Dedifferentiated amniotic fluid mesenchymal stem cell (primary cell): Measurements from ENCODE around the gene GID8.

Source experiments
- DNase-seq: peaks from one replicate; pipeline ENCODE4 v3.0.0-alpha.2; 2016; ENCODE audit errors: extremely low spot score

The GID8 gene

DNA sequence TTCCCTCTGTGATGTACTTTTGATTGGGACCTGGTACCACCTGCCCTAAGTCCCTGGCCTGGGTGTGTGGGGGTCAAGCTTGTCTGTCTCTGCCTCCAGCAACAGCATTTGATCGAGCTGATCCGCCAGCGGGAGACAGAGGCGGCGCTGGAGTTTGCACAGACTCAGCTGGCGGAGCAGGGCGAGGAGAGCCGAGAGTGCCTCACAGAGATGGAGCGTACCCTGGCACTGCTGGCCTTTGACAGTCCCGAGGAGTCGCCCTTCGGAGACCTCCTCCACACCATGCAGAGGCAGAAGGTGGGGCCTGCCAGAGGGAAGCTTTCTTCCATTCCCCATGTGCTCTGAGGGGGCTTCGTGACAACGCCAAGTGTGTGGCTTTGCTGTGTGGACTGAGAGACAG, 5.4 kb downstream of the GID8 start:
- no peak for DNase-seq

DNA sequence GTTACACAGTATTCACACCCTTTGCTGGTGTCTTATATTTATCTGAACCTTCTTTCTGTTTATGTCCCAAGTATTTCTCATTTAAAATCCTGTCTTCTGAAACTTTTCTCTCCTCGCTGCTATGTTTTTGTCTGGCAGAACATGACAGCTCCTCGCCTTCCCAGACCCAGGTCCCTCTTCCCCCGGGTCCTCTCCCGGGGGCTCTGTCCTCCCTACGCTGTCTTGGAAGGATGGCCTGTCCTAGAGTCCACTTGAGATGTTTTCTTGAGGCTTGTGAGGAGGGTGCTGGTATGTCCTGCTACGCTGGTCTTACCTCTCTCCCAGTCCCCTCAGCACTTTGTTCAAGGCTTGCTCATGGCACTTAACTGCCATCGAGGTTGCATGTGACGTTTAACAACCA, 6.2 kb downstream of the GID8 start:
- DNase-seq = no peak

DNA sequence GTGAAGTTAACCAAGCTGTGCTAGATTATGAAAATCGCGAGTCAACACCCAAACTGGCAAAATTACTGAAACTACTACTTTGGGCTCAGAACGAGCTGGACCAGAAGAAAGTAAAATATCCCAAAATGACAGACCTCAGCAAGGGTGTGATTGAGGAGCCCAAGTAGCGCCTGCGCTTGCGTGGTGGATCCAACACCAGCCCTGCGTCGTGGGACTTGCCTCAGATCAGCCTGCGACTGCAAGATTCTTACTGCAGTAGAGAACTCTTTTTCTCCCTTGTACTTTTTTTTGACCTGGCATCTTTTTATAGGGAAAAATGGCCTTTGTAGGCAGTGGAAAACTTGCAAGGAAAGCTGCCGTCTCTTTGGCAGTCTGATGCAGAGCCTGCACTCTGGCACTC, 6.8 kb downstream of the GID8 start:
- no peak for DNase-seq

DNA sequence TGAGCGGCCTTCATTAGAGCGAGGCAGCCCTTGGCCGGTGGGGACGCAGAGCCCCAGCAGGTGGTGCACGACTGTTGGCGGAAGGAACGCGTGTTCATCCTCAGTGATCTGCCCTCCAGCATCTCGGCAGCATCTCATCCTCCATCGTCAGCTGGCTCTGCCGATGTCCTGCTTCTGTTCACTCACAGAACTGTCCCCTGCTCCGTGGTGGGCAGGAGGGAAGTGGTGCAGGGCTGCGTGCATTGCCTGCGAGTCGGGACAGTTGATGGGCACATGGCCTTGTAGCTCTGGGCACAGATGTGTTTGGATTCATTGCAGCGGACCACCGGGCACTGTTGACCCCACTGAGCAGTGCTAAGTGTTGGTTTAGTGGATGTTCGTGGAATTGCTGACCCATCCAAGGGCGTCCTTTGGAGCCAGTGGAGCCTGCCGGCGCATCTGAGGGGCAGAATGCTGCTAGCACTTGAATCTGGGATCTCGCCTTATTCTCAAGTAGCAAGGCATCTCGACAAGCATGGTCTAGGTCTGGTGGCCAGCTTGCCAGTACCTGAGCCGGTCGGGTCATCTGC, 7.9 kb downstream of the GID8 start:
- DNase-seq = no peak

DNA sequence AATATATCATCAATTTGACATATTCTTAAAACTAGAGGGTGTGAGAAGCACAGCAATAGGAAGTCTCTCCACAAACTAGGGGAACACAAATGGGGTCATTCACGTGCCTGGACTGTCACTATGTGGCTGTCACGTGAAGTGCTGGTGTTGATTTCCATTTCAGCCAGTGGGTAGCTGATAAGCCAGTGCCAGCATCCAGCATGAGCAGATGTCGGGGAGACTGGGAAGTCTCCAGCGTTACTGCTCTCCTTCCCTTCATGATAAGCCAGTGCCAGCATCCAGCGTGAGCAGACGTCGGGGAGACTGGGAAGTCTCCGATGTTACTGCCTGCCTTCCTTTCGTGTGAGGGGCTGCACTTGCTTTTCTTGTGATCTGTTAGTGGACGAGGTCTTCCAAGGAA, 9.0 kb downstream of the GID8 start:
- DNase-seq = no peak

DNA sequence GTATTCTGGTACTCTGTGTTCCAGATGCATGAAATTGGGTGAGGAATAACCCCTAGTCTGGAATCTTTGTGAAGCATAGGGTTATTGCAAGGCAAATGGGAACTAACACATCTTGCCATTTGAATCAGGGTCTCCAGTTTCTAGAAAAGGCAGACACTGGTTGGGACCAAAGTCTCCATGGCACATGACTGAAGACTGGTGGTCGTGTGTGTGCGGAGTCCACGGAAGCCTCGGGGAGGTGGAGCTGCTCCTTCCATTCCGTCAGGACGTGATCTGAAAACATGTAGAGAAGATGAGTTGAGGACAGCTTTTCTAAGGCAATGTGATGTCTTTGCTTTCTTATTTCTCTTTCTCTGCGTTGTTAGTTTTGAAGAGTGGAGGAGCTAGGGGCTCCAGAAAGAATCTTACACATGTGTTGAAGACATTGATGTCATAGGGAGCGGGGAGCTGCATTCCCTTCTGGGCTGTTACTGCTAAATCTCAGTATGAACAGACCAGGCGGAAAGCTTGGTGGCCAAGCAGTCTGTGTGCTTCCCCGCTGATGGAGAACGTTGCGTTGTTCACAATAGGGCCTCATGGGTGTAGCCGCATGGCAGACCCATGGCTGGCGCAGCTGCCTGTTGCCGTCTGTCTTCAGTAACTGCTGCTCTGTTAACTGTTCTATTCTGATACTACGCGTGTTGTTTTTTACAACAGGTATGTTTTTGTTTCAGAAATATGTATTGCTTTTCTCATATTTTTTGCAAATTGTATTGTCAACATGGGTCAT, 9.8 kb downstream of the GID8 start:
- DNase-seq = no peak

DNA sequence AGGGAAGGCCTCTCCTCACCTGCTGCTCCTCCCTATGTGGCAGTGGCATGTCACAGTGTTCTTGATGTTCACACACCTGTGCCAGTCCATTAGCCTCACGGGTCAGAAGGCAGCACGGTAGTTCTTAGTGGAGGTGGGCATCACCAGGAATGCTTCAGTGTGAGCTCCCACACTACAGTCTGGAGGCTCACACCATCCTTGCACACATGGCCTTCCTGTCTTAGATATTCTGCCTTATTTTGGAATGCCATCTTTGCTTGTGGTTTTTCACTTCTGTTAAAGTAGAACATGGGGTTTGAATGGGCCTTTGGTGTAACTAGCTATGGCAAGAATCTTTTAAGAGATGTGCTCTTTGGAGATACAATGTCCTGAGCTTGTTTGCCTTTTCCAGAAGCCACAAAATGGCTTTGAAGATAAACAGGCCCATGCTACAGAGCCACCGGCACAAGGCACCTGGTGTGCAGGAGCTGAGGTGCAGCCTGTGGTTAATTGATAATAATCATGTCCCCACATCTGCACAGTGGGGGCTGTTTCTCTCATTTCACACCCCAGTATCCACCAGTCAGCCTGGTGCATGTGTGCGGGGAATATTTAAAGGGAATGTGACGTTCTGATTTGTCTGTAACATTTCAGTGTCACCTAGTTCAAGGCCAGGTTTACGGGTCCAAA, 11.3 kb downstream of the GID8 start:
- no peak for DNase-seq

DNA sequence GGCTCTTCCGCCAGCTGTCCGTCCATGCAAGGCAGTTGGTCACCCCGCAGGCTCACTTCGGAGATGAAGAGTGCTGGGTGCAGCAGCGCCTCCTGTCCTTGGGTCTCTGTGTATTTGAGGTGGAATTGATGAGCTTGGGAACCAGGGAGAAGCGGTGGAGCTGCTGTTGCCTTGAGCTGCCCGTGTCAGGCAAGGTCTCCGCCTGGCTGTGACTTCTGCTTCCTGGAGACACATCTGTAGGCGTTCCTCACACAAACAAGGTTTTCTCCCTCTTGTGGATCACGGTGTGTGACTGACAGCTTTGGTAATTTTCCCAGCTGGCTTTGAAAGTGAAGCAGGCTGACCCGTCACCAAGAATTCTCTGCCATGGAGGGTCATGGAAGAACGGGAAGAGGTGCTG, 12.0 kb downstream of the GID8 start:
- DNase-seq = no peak

DNA sequence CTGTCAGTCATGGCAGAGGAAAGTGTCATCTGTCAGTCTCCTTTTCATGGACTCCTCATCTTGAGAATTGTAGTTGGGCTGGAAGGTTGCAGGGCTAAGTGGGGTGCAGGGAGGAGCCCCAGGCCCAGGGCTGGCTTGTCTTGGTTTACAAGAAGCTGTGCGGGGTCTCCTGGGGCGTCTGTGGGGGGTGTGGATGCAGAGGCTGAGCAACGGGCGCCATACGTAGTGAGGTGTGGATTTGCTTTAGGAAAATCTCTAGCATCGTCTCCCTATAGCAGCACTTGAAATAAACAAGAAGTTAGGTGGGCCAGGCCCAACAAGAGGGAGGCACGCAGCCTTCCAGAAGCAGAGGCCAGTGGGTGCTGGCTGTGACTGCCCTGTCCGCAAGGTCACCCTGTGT, 12.8 kb downstream of the GID8 start:
- no peak for DNase-seq

DNA sequence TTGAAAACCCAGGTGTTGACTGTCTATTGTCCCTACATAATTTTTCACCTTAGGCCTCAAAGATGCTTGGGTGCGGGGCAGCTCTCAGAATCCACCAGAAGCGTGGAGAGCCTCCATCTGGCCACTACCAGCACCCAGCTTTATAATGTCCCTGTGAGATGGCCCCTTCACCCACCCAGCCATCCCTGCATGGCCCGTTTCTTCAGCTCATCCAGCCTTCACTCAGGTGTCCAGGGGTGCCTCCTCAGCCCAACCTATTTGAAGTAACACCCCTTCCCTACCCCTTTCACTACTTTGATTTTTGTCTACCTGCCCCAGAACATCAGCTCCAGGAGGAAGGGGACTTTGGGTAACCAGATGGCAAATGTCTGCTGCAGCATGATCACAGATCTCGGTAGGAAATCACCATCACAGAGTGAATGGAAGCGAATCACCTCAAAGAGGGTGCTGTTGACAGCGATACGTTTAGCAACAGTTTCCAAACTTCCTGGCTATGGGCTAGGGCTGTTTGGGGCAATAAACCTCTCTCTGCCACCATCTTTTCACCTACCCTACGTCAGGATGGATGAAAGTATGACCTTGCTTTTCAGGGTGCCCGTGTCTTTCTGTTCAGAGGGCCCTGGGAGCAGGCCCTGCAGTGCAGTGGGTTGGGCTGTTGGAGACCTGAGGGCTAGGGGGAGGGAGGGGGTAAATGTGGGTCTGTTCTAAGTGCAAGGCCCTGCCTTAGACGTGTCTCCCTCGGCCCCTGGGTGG, 13.4 kb downstream of the GID8 start:
- DNase-seq = no peak

DNA sequence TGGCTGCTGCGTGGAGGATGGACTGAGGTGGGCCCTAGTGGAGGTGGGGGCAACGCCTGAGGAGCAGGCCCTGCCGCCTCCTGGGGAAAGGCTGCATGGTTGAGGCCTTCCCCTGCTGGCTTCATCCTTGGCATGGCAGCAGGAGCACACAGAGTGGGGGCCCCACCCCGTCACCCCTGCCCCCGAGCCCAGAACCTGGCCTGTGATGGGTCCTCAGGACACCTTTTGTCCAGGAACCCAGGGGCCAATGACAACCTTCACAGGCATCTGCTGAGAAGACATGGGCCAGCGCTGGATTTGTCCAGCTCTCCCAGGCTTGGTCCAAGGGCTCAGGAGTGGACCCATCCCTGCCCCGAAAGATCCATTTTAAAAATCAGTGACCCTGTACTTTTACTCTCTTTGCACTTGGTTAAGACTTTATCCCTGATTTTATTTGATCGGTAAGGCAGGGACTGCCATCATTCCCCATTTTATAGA, 14.0 kb downstream of the GID8 start:
- DNase-seq = no peak

DNA sequence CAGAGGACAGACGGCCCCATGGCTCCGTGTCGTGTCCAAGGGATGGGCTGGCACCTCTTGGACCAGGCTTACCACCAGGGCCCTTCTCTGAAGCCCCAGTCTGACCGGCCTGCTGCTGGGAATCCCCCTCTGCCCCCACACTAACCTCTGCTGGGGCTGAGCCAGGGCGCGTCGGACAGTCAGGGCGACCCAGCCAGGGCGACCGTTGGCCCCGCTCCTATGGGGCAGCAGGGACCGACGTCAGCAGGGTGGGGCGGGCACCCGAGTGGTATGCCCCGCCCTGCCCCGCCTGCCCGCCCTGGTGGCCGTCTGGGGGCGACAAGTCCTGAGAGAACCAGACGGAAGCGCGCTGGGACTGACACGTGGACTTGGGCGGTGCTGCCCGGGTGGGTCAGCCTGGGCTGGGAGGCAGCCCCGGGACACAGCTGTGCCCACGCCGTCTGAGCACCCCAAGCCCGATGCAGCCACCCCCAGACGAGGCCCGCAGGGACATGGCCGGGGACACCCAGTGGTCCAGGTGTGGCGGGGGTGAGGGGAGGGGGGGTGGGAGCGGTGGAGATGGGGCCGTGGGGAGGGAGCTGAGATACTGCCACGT, 14.5 kb downstream of the GID8 start, which contains the start of gene SLC17A9:
TSS of gene SLC17A9 (plus strand) at position 337 of the 595 bp plus-strand sequence. CDS start at position 459, 122 bp downstream.
- DNase-seq = no peak

DNA sequence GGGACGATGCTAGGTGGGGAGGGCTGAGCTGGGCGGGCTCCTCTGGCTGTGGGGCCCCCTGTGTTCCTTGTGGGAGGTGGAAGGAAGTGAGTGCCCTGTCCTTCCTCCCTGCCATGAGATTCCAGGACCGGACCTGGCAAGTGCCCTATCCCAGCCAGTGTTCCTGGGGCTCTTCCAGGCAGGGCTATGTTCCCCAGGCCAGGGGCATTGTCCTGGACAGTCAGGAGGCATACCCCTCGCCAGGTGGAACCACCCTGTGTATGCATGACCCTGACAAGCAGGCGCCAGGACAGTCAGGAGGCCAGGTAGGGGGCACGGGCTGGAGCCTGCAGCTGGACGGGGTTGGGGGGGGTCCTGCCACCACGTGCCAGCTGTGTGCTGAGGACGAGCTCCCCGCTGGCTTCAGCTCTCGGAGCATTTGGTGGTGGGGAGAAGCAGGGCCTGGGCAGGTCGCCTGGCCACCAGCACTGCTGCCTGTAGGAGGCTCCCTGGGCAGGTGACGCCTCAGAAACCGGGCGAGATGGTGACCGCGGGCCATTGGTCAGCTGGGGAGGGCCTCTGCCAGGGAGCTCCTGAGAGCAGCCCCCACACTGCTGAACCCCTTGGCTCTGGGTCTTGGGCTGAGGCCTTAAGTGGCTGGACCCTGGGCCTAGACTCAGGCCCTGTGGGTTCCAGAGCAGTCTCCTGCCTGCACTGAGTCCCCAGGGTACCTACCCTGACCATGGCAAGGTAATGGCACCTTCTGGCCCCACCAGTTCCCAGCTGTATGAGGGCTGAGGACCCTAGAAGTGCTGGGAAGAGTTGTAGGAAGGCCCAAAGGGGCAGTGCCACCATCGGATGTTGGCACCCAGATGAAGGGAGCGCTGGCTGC, 15.3 kb downstream of the GID8 start:
- DNase-seq = no peak

DNA sequence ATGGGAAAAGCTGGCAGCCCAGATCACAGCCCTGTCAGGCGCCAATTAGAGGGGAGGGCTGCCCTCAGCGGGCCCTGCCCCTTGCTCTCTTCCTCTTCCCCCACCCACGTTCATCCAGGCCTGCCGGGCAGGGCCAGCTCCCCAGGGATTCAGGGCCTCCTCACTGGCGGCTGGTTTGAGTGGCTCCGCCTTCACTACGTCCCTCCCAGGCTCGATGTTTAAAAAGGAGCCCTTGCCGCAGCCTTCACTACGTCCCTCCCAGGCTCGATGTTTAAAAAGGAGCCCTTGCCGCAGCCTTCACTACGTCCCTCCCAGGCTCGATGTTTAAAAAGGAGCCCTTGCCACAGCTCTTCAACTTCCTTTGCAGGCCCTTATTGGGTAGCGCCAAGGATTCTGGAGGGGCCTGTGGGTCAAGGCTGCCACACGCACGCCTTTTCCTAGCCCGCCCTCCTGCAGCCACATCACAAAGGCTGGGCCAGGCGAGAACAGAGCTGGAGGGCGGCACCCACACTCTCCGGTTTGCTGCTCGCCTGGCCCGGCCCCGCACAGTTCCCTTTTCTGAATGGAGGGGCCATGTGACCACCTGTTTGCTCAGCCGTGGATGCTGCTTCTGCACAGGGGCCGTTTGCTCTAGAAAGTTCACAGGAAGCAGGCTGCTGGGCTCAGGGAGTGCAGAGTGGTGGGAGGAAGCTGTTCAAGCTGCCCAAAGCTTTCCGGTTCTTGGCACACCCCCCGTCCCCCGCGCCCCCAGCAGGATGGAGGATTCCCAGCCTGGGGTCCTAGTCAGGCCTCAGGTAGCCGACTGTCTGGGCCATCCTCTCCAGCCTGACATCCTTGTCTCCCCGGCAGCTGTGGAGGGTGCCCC, 16.1 kb downstream of the GID8 start:
- peak; percentile 20 for DNase-seq

DNA sequence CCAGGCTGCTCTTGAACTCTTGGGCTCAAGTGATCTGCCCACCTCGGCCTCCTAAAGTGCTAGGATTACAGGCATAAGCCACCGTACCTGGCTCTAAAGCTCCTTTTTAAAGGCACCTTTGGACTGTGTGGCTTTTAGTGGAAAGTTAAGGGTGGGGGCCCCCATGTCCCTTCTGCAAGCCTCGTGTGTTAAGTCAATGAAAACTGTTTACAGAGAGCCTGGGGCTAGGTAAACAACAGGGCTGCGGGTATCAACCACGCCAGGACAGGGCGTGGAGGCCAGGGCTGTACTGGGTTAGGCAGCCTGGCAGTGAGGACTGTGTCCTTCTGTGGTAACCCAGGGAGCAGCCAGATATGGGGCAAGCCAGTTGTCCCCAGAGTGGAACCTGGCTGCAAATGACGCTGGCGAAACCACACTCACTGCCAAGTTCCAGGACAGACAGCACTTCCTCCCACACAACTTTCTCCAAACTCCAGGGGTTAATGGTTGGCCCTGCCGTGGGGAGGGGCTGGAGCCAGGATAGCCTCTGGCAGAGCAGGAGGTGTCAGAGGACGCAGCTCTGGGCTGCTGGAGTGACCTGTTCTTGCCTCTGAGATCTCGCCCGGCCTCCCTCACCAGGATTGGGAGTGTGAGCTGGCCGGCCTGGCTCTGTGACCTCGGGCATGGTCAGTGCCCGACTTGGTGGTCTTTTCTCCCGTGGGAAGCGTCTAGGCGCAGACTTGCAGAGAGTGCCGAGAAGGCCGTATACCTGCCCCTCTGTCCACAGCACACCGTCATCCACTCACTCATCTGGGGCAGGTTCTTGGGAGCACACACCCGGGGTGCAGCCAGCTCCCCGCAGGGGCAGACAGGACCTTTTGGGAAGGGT, 17.8 kb downstream of the GID8 start:
- DNase-seq = no peak

DNA sequence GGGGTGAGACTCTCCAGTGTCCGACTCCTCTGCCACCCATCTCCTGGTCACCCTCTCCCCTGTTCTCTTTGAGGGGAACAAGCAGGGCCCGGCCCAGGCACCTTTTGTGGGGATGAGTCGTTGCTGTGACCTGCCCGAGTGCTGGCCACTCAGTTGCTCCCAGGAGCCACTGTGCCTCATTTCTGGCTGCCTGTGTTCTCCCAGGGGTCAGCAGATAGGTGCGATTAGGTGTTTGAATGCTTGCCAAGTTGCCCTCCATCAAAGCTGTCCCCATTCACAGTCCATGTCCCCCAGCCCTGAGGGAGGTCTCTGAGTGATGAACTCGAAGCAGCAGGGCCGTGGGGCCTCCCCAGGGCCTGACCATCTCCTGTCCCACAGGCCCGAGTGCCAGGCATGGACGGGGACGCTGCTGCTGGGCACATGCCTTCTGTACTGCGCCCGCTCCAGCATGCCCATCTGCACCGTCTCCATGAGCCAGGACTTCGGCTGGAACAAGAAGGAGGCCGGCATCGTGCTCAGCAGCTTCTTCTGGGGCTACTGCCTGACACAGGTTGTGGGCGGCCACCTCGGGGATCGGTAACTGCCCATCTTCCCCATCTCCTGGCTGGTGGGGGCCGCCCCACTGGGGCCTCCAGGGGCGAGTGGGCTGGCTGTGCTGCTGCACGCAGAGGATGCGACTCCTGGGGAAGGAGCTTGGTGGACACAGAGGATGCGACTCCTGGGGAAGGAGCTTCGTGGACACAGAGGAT, 18.6 kb downstream of the GID8 start:
- no peak for DNase-seq

DNA sequence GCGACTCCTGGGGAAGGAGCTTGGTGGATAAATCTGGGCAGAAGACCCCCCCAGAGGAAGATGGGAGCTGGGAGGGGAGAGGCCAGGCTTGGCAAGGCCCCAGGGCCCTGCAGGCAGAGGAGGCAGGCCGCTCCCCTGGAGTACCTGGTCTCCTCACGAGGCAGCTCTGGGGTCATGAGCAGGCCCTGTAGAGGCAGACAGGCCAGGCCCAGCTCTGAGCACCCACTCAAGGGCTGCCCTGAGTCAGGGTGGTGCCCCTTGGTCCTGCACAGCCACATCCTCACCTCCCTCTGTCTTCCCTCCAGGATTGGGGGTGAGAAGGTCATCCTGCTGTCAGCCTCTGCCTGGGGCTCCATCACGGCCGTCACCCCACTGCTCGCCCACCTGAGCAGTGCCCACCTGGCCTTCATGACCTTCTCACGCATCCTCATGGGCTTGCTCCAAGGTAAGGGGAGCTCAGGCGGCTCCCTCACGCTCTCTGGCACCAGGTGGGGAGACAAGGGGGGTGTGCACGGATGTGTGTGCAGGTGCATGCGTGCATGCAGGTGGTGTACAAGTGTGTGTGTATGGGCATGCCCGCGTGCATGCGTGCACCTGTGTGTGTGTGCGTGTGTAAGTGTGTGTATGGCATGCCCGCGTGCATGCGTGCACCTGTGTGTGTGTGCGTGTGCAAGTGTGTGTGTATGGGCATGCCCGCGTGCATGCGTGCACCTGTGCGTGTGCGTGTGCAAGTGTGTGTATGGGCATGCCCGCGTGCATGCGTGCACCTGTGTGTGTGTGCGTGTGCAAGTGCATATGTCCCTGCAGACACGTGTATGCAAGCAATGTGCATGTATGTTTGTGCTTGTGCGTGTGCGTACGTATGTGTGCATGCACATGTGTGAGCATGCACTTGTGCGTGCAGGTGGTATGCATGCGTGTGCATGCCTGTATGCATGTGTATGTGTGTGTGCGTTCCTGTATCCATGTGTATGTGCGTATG, 19.5 kb downstream of the GID8 start:
- DNase-seq = no peak
